Subcutaneous abdominal adipose tissue (tissue), 5 donors: ENCODE data around the gene HSFX2.
"Not testable (repeated sequence)": the region's sequence is repeated elsewhere in the genome, so short reads cannot be mapped to it uniquely, and the experiment has no call there.

ENCODE experiments used
- H3K27ac ChIP-seq: one replicate; pipeline ENCODE4 v1.7.0; 2013; ENCODE audit warnings: low read depth, mild to moderate bottlenecking, inconsistent platforms, low read length, moderate library complexity
- H3K27me3 ChIP-seq, 5 donors: one replicate each; pipeline ENCODE4 v1.7.0; 2013; ENCODE audit warnings: low read length in 5 of 5, inconsistent platforms in 1 of 5; ENCODE audit not compliant: control insufficient read depth in 5 of 5, insufficient read depth in 4 of 5
- H3K36me3 ChIP-seq, 5 donors: one replicate each; pipeline ENCODE4 v1.7.0; 2013; ENCODE audit warnings: low read length in 5 of 5; ENCODE audit not compliant: control insufficient read depth in 5 of 5, insufficient read depth in 5 of 5
- H3K4me1 ChIP-seq, 5 donors: one replicate each; pipeline ENCODE4 v1.7.0; 2013; ENCODE audit warnings: low read length in 5 of 5, mild to moderate bottlenecking in 3 of 5, moderate library complexity in 1 of 5; ENCODE audit not compliant: control insufficient read depth in 5 of 5, insufficient read depth in 5 of 5
- H3K4me3 ChIP-seq, 5 donors: one replicate each; pipeline ENCODE4 v1.7.0; 2013; ENCODE audit warnings: low read length in 5 of 5, low read depth in 1 of 5
- H3K9ac ChIP-seq, 5 donors: one replicate each; pipeline ENCODE4 v1.7.0; 2013; ENCODE audit warnings: low read length in 5 of 5, mild to moderate bottlenecking in 4 of 5, moderate library complexity in 3 of 5
- H3K9me3 ChIP-seq, 5 donors: one replicate each; pipeline ENCODE4 v1.7.0; 2013; ENCODE audit warnings: low read length in 5 of 5; ENCODE audit not compliant: control insufficient read depth in 5 of 5
- donor health status: healthy.
- donor health status: healthy.
- donor health status: healthy.
- donor health status: healthy.
- donor health status: healthy.

The HSFX2 gene

GRCh38 chrX:149629730-149630387 lies 34.7 kb upstream of the HSFX2 start:
- Histone ChIP-seq H3K36me3 (no peaks in the 10 kb centered on the region), H3K9me3 (peaks cover 0 to 2% (median 0%) of the 10 kb centered on the region in 5 donors), H3K27ac (no peak overlapping the region), H3K27me3 (peaks cover 0 to 9% (median 0%) of the 10 kb centered on the region in 5 donors), H3K4me3 (peak overlapping the region in 4 of 5 donors; percentile 1 to 75 (median 63)), H3K4me1 (peaks cover 0 to 20% (median 13%) of the 10 kb centered on the region in 5 donors), H3K9ac (peak overlapping the region in 1 of 5 donors; percentile 21)

- Histone ChIP-seq H3K27ac (no peak overlapping the region), H3K27me3 (peaks cover 0 to 5% (median 0%) of the 10 kb centered on the region in 5 donors), H3K4me1 (peaks cover 0 to 20% (median 13%) of the 10 kb centered on the region in 5 donors), H3K36me3 (no peaks in the 10 kb centered on the region), H3K9me3 (peaks cover 0 to 2% (median 0%) of the 10 kb centered on the region in 5 donors), H3K9ac (no peak overlapping the region), H3K4me3 (no peak overlapping the region)
These were observed 33.7 kb upstream of the HSFX2 start for GRCh38 chrX:149628768-149629167.

GRCh38 chrX:149628280-149628679 lies 33.2 kb upstream of the HSFX2 start:
- Histone ChIP-seq H3K4me3 (no peak overlapping the region), H3K4me1 (peaks cover 0 to 20% (median 13%) of the 10 kb centered on the region in 5 donors), H3K27me3 (no peaks in the 10 kb centered on the region)

GRCh38 chrX:149626829-149627228 lies 31.7 kb upstream of the HSFX2 start:
- H3K4me1 ChIP-seq, result peaks cover 0 to 15% (median 9%) of the 10 kb centered on the region in 5 donors
- not testable (repeated sequence) for H3K36me3 ChIP-seq, H3K9ac ChIP-seq, H3K4me3 ChIP-seq, H3K27ac ChIP-seq, H3K27me3 ChIP-seq, H3K9me3 ChIP-seq

More at GRCh38 chrX:149628280-149628679, 33.2 kb upstream of the HSFX2 start:
- Histone ChIP-seq H3K36me3 (no peaks in the 10 kb centered on the region), H3K9me3 (peaks cover 0 to 2% (median 0%) of the 10 kb centered on the region in 5 donors), H3K27ac (no peak overlapping the region), H3K9ac (no peak overlapping the region)

GRCh38 chrX:149619662-149620061 lies 24.5 kb upstream of the HSFX2 start:
- H3K27me3 ChIP-seq, H3K4me1 ChIP-seq: not testable (repeated sequence)

GRCh38 chrX:149618871-149619270 lies 23.8 kb upstream of the HSFX2 start:
- no peaks in the 10 kb centered on the region for H3K27me3 ChIP-seq
- H3K9me3 ChIP-seq, result no peaks in the 10 kb centered on the region

More at GRCh38 chrX:149619662-149620061, 24.5 kb upstream of the HSFX2 start:
- not testable (repeated sequence) for H3K36me3 ChIP-seq, H3K9ac ChIP-seq, H3K9me3 ChIP-seq, H3K27ac ChIP-seq, H3K4me3 ChIP-seq

GRCh38 chrX:149611623-149612175 lies 16.6 kb upstream of the HSFX2 start:
- Histone ChIP-seq H3K36me3 (peaks cover 0 to 13% (median 8%) of the 10 kb centered on the region in 5 donors), H3K4me1 (no peaks in the 10 kb centered on the region), H3K27ac (no peak overlapping the region), H3K9ac (no peak overlapping the region), H3K4me3 (no peak overlapping the region), H3K27me3 (peaks cover 0 to 5% (median 0%) of the 10 kb centered on the region in 5 donors), H3K9me3 (peaks cover 0 to 8% (median 0%) of the 10 kb centered on the region in 5 donors)

More at GRCh38 chrX:149618871-149619270, 23.8 kb upstream of the HSFX2 start:
- Histone ChIP-seq H3K4me3 (no peak overlapping the region), H3K27ac (no peak overlapping the region), H3K9ac (no peak overlapping the region), H3K36me3 (no peaks in the 10 kb centered on the region), H3K4me1 (no peaks in the 10 kb centered on the region)

- H3K9me3 ChIP-seq, result peaks cover 0 to 8% (median 0%) of the 10 kb centered on the region in 5 donors
- H3K4me1 ChIP-seq, result no peaks in the 10 kb centered on the region
- no peak overlapping the region for H3K9ac ChIP-seq
- H3K27me3 ChIP-seq, result peaks cover 0 to 5% (median 0%) of the 10 kb centered on the region in 5 donors
- no peak overlapping the region for H3K27ac ChIP-seq
- peaks cover 0 to 20% (median 13%) of the 10 kb centered on the region in 5 donors for H3K36me3 ChIP-seq
- no peak overlapping the region for H3K4me3 ChIP-seq
These were observed 15.4 kb upstream of the HSFX2 start for GRCh38 chrX:149610511-149610910.

- H3K27me3 ChIP-seq, result peaks cover 0 to 7% (median 0%) of the 10 kb centered on the region in 5 donors
- H3K4me1 ChIP-seq, result no peaks in the 10 kb centered on the region
- H3K4me3 ChIP-seq, result no peak overlapping the region
- peaks cover 0 to 3% (median 0%) of the 10 kb centered on the region in 5 donors for H3K9me3 ChIP-seq
- no peak overlapping the region for H3K9ac ChIP-seq
- peaks cover 0 to 27% (median 17%) of the 10 kb centered on the region in 5 donors for H3K36me3 ChIP-seq
- no peak overlapping the region for H3K27ac ChIP-seq
These were observed 12.6 kb upstream of the HSFX2 start for GRCh38 chrX:149607699-149608098.

GRCh38 chrX:149605248-149605885 lies 10.3 kb upstream of the HSFX2 start:
- H3K4me3 ChIP-seq, H3K4me1 ChIP-seq, H3K9ac ChIP-seq, H3K27ac ChIP-seq, H3K27me3 ChIP-seq, H3K9me3 ChIP-seq: not testable (repeated sequence)
- H3K36me3 ChIP-seq, result peaks cover 0 to 31% (median 17%) of the 10 kb centered on the region in 5 donors
